Measurements from ENCODE around the gene GZMM.

GZMM gene

DNA sequence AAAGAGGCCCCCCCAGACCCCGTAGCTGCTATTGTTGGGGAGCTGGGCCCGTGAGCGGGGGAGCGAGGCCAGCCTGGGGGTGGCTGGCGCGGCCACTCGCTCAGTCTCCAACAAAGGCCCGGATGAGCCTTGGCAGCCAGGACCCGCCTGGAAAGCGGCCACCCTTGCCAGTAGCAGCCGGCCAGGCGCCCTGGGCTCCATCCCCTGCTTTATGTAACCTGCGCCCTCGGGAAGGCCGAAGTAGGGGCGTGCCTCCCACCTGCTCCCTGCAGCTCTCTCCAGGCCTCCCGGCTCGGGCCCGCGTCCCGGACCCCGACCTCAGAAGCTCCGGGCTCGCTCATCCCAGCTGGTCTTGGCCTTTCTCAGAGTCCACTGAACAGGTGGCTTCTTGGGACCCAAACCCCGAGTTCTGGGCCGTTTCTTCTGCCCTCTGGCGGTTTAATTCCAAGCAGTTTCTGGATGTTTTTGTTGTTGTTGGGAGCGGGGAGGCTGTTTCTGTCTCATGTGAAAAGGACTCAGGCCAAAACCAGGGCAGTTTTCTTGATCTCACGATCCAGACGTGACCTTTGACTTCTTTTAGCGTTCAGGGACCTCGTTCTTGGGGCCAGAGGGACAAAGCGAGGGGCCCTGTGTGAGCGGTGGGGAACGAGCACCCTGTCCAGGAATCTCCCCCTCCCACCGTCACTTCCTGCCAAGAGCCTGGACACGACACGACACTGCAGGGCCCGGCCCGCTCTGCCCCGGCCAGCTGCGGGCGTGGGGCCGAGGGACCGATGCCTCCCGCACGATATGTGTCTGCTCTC, 11.1 kb upstream of the GZMM start (continued):
- no peak for TF ChIP-seq KLF7 (tag by site-specific recombination; IDR thresholded peaks at IDR 0.05; ENCODE audit: borderline replicate concordance)
- TF ChIP-seq PRDM10 (tag by site-specific recombination; IDR thresholded peaks at IDR 0.05) = no peak
- no peak for TF ChIP-seq ZNF510 (tag by site-specific recombination; IDR thresholded peaks at IDR 0.05; ENCODE audit: insufficient replicate concordance)
- TF ChIP-seq, protein P1, sequence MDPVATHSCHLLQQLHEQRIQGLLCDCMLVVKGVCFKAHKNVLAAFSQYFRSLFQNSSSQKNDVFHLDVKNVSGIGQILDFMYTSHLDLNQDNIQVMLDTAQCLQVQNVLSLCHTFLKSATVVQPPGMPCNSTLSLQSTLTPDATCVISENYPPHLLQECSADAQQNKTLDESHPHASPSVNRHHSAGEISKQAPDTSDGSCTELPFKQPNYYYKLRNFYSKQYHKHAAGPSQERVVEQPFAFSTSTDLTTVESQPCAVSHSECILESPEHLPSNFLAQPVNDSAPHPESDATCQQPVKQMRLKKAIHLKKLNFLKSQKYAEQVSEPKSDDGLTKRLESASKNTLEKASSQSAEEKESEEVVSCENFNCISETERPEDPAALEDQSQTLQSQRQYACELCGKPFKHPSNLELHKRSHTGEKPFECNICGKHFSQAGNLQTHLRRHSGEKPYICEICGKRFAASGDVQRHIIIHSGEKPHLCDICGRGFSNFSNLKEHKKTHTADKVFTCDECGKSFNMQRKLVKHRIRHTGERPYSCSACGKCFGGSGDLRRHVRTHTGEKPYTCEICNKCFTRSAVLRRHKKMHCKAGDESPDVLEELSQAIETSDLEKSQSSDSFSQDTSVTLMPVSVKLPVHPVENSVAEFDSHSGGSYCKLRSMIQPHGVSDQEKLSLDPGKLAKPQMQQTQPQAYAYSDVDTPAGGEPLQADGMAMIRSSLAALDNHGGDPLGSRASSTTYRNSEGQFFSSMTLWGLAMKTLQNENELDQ (tag by site-specific recombination; IDR thresholded peaks at IDR 0.05; ENCODE audit: low read depth) = no peak
- TF ChIP-seq SP3 (tag by site-specific recombination; IDR thresholded peaks at IDR 0.05) = peak; percentile 5; the same call in 1 of the 2 replicates
- TF ChIP-seq ZSCAN16 (tag by site-specific recombination; IDR thresholded peaks at IDR 0.05) = no peak
- no peak for TF ChIP-seq ZNF514 (tag by site-specific recombination; IDR thresholded peaks at IDR 0.05)
- 0 out of 2 replicates have a peak, but pooled peaks have one; percentile 43 for TF ChIP-seq KLF9 (tag by site-specific recombination; IDR thresholded peaks at IDR 0.05; ENCODE audit: low read depth)
- no peak for TF ChIP-seq ZNF521 (tag by site-specific recombination; IDR thresholded peaks at IDR 0.05)
- TF ChIP-seq ZNF623 (tag by site-specific recombination; IDR thresholded peaks at IDR 0.05) = no peak
- TF ChIP-seq ZNF777 (tag by site-specific recombination; IDR thresholded peaks at IDR 0.05; ENCODE audit: borderline replicate concordance) = no peak
- TF ChIP-seq ZNF174 (tag by site-specific recombination; IDR thresholded peaks at IDR 0.05) = no peak
- TF ChIP-seq GLIS2 (tag by site-specific recombination; IDR thresholded peaks at IDR 0.05) = peak; percentile 59; the same call in 1 of the 2 replicates
- no peak for TF ChIP-seq HOXD13 (CRISPR knock-in tag; IDR thresholded peaks at IDR 0.05; ENCODE audit: borderline replicate concordance)
- no peak for TF ChIP-seq ZNF621 (tag by site-specific recombination; IDR thresholded peaks at IDR 0.05)
- peak; percentile 97 for TF ChIP-seq PRDM4 (tag by site-specific recombination; IDR thresholded peaks at IDR 0.05)
- TF ChIP-seq CTCF (tag by site-specific recombination; IDR thresholded peaks at IDR 0.05) = peak; percentile 40
- no peak for TF ChIP-seq ZNF10 (tag by site-specific recombination; IDR thresholded peaks at IDR 0.05)
